ENCODE data around the gene ARSH. TPM values are rescaled to one million over a fixed set of nuclear protein-coding genes. Genes with fewer than 3 reads are reported as not detected.

Gene ARSH
- total RNA-seq, 1 donor from 2014 or later, result not detected

- no peaks in the 10 kb centered on the region for H3K36me3 ChIP-seq (ENCODE audit: insufficient read depth, low read length)
- Mint-ChIP-seq H3K4me3 (ENCODE audit: unreplicated experiment) (no peak overlapping the region), H3K27me3 (ENCODE audit: low read depth, unreplicated experiment) (no peaks in the 10 kb centered on the region), H3K27ac (ENCODE audit: unreplicated experiment) (no peak overlapping the region), H3K4me1 (ENCODE audit: low read depth, unreplicated experiment) (peaks cover 5% of the 10 kb centered on the region), H3K9me3 (ENCODE audit: unreplicated experiment) (no peaks in the 10 kb centered on the region), H3K36me3 (ENCODE audit: low read depth, unreplicated experiment) (no peaks in the 10 kb centered on the region)
- H3K4me1 ChIP-seq (ENCODE audit: insufficient read depth, low read length), result peaks cover 16% of the 10 kb centered on the region
- no peak for TF ChIP-seq EZH2 (IDR thresholded peaks at IDR 0.05; ENCODE audit: insufficient read depth, low read length)
- TF ChIP-seq CTCF (IDR thresholded peaks at IDR 0.05; ENCODE audit: insufficient read depth, low read depth, low read length), result no peak
- FAIRE-seq (peak; percentile 77), DNase-seq (ENCODE audit: low read depth) (peak; percentile 70)
- no peaks in the 10 kb centered on the region for H3K79me2 ChIP-seq (ENCODE audit: insufficient read depth, low read length)
- H3K4me3 ChIP-seq (ENCODE audit: insufficient read depth, low read depth, low read length), result peak overlapping the region; percentile 51
- H4K20me1 ChIP-seq (ENCODE audit: insufficient read depth, low read length), result no peaks in the 10 kb centered on the region
- H3K9ac ChIP-seq (ENCODE audit: low read length), result peak overlapping the region; percentile 53
- H3K9me3 ChIP-seq (ENCODE audit: insufficient read depth, low read depth, low read length), result no peaks in the 10 kb centered on the region
- peak overlapping the region; percentile 79 for H2AFZ ChIP-seq (ENCODE audit: low read depth, low read length)
- no peaks in the 10 kb centered on the region for H3K27me3 ChIP-seq (ENCODE audit: insufficient read depth, low read length)
- H3K27ac ChIP-seq (ENCODE audit: low read depth, low read length), result peak overlapping the region; percentile 3
- H3K4me2 ChIP-seq (ENCODE audit: low read length), result peak overlapping the region; percentile 84
Observed at GRCh38 chrX:2967998-2968909, 38.1 kb upstream of the ARSH start.

- no peak overlapping the region for H3K9ac ChIP-seq (ENCODE audit: low read length)
- H3K27ac ChIP-seq (ENCODE audit: low read depth, low read length), result no peak overlapping the region
- Mint-ChIP-seq H3K9me3 (ENCODE audit: unreplicated experiment) (no peaks in the 10 kb centered on the region), H3K4me3 (ENCODE audit: unreplicated experiment) (no peak overlapping the region), H3K27me3 (ENCODE audit: low read depth, unreplicated experiment) (no peaks in the 10 kb centered on the region), H3K4me1 (ENCODE audit: low read depth, unreplicated experiment) (peaks cover 2% of the 10 kb centered on the region), H3K36me3 (ENCODE audit: low read depth, unreplicated experiment) (no peaks in the 10 kb centered on the region), H3K27ac (ENCODE audit: unreplicated experiment) (no peak overlapping the region)
- no peaks in the 10 kb centered on the region for H3K36me3 ChIP-seq (ENCODE audit: insufficient read depth, low read length)
- no peaks in the 10 kb centered on the region for H3K27me3 ChIP-seq (ENCODE audit: insufficient read depth, low read length)
- H3K4me3 ChIP-seq (ENCODE audit: insufficient read depth, low read depth, low read length), result no peak overlapping the region
- H2AFZ ChIP-seq (ENCODE audit: low read depth, low read length), result no peak overlapping the region
- TF ChIP-seq EZH2 (IDR thresholded peaks at IDR 0.05; ENCODE audit: insufficient read depth, low read length), result no peak
- TF ChIP-seq CTCF (IDR thresholded peaks at IDR 0.05; ENCODE audit: insufficient read depth, low read depth, low read length), result no peak
- H3K4me1 ChIP-seq (ENCODE audit: insufficient read depth, low read length), result peaks cover 16% of the 10 kb centered on the region
- H3K4me2 ChIP-seq (ENCODE audit: low read length), result no peak overlapping the region
- FAIRE-seq (no peak), DNase-seq (ENCODE audit: low read depth) (no peak)
- no peaks in the 10 kb centered on the region for H4K20me1 ChIP-seq (ENCODE audit: insufficient read depth, low read length)
- H3K9me3 ChIP-seq (ENCODE audit: insufficient read depth, low read depth, low read length), result no peaks in the 10 kb centered on the region
- no peaks in the 10 kb centered on the region for H3K79me2 ChIP-seq (ENCODE audit: insufficient read depth, low read length)
Observed at GRCh38 chrX:2969021-2969420, 37.3 kb upstream of the ARSH start.

GRCh38 chrX:2972391-2972790, 34.0 kb upstream of the ARSH start:
- Mint-ChIP-seq H3K4me3 (ENCODE audit: unreplicated experiment) (no peak overlapping the region), H3K27me3 (ENCODE audit: low read depth, unreplicated experiment) (no peaks in the 10 kb centered on the region), H3K9me3 (ENCODE audit: unreplicated experiment) (no peaks in the 10 kb centered on the region), H3K4me1 (ENCODE audit: low read depth, unreplicated experiment) (no peaks in the 10 kb centered on the region), H3K27ac (ENCODE audit: unreplicated experiment) (no peak overlapping the region), H3K36me3 (ENCODE audit: low read depth, unreplicated experiment) (no peaks in the 10 kb centered on the region)
- DNase-seq (ENCODE audit: low read depth) (no peak), FAIRE-seq (peak; percentile 13)
- H3K4me1 ChIP-seq (ENCODE audit: insufficient read depth, low read length), result peaks cover 8% of the 10 kb centered on the region
- no peak overlapping the region for H3K9ac ChIP-seq (ENCODE audit: low read length)
- no peak overlapping the region for H3K4me2 ChIP-seq (ENCODE audit: low read length)
- H3K79me2 ChIP-seq (ENCODE audit: insufficient read depth, low read length), result no peaks in the 10 kb centered on the region
- H3K9me3 ChIP-seq (ENCODE audit: insufficient read depth, low read depth, low read length), result no peaks in the 10 kb centered on the region
- H3K27me3 ChIP-seq (ENCODE audit: insufficient read depth, low read length), result no peaks in the 10 kb centered on the region
- no peaks in the 10 kb centered on the region for H3K36me3 ChIP-seq (ENCODE audit: insufficient read depth, low read length)
- no peak overlapping the region for H2AFZ ChIP-seq (ENCODE audit: low read depth, low read length)
- no peaks in the 10 kb centered on the region for H4K20me1 ChIP-seq (ENCODE audit: insufficient read depth, low read length)
- no peak for TF ChIP-seq EZH2 (IDR thresholded peaks at IDR 0.05; ENCODE audit: insufficient read depth, low read length)
- no peak for TF ChIP-seq CTCF (IDR thresholded peaks at IDR 0.05; ENCODE audit: insufficient read depth, low read depth, low read length)
- H3K27ac ChIP-seq (ENCODE audit: low read depth, low read length), result no peak overlapping the region
- no peak overlapping the region for H3K4me3 ChIP-seq (ENCODE audit: insufficient read depth, low read depth, low read length)
